Liver (tissue), 9 donors: ENCODE data around the gene FBXW4. TPM values are rescaled to one million over a fixed set of nuclear protein-coding genes. Genes with fewer than 3 reads are reported as not detected.

ENCODE experiments used
- DNase-seq: peaks from one replicate; pipeline ENCODE4 v3.0.0-alpha.2; 2017; ENCODE audit warnings: low spot score
- H3K27ac ChIP-seq, 2 donors: one replicate each; pipeline ENCODE4 v1.7.0; 2013; ENCODE audit warnings: inconsistent platforms in 2 of 2, low read length in 2 of 2, control low read depth in 1 of 2, low read depth in 1 of 2, mild to moderate bottlenecking in 1 of 2
- H3K27me3 ChIP-seq, 4 donors: one replicate each; pipeline versions ENCODE4 v1.6.1 to v1.7.0; 2013; ENCODE audit warnings: low read length in 3 of 4, inconsistent platforms in 1 of 4, mild to moderate bottlenecking in 1 of 4, moderate library complexity in 1 of 4; ENCODE audit not compliant: control insufficient read depth in 4 of 4, insufficient read depth in 4 of 4
- H3K36me3 ChIP-seq, 4 donors: one replicate each; pipeline versions ENCODE4 v1.6.1 to v1.7.0; 2013; ENCODE audit warnings: low read length in 3 of 4, mild to moderate bottlenecking in 3 of 4, low read depth in 1 of 4, moderate library complexity in 1 of 4; ENCODE audit not compliant: control insufficient read depth in 4 of 4, insufficient read depth in 3 of 4
- H3K4me1 ChIP-seq, 4 donors: one replicate each; pipeline versions ENCODE4 v1.6.1 to v1.7.0; 2013; ENCODE audit warnings: low read length in 3 of 4, mild to moderate bottlenecking in 3 of 4, moderate library complexity in 1 of 4; ENCODE audit not compliant: control insufficient read depth in 4 of 4, insufficient read depth in 4 of 4
- H3K4me3 ChIP-seq, 3 donors: one replicate each; pipeline versions ENCODE4 v1.6.1 to v1.7.0; 2013; ENCODE audit warnings: low read length in 3 of 3, control low read depth in 1 of 3, low read depth in 1 of 3, mild to moderate bottlenecking in 1 of 3
- H3K9ac ChIP-seq, 2 donors: one replicate each; pipeline ENCODE4 v1.7.0; 2013; ENCODE audit warnings: low read length in 2 of 2, mild to moderate bottlenecking in 2 of 2, moderate library complexity in 2 of 2, control low read depth in 1 of 2, low read depth in 1 of 2
- H3K9me3 ChIP-seq, 4 donors: one replicate each; pipeline versions ENCODE4 v1.6.1 to v1.7.0; 2013; ENCODE audit warnings: low read length in 3 of 4; ENCODE audit not compliant: control insufficient read depth in 4 of 4
- EGR1 ChIP-seq, 2 donors: IDR thresholded peaks; 2 replicates each; pipeline ENCODE4 v1.6.1; 2016 to 2018; ENCODE audit warnings: antibody characterized with exemption in 2 of 2, low read depth in 2 of 2
- GABPA ChIP-seq, 2 donors: IDR thresholded peaks in 1 of 2; conservative IDR thresholded peaks in 1 of 2; 2 replicates each; pipeline ENCODE4 v1.6.1; 2016; ENCODE audit warnings: antibody characterized with exemption in 2 of 2, mild to moderate bottlenecking in 1 of 2, moderate library complexity in 1 of 2
- HNF4A ChIP-seq, 2 donors: conservative IDR thresholded peaks; 2 replicates each; pipeline ENCODE4 v1.6.1; 2016; ENCODE audit warnings: antibody characterized with exemption in 2 of 2, mild to moderate bottlenecking in 2 of 2
- HNF4G ChIP-seq: IDR thresholded peaks from 2 replicates; pipeline ENCODE4 v1.6.1; 2016; ENCODE audit warnings: antibody characterized with exemption
- JUND ChIP-seq, 2 donors: IDR thresholded peaks; 2 replicates each; pipeline ENCODE4 v1.6.1; 2016; ENCODE audit warnings: antibody characterized with exemption in 2 of 2
- NR2F2 ChIP-seq: IDR thresholded peaks from 2 replicates; pipeline ENCODE4 v1.6.1; 2016; ENCODE audit warnings: antibody characterized with exemption
- SP1 ChIP-seq: IDR thresholded peaks from 2 replicates; pipeline ENCODE4 v1.6.1; 2018; ENCODE audit warnings: antibody characterized with exemption, mild to moderate bottlenecking
- TAF1 ChIP-seq: conservative IDR thresholded peaks from 2 replicates; pipeline ENCODE4 v1.6.1; 2016; ENCODE audit warnings: antibody characterized with exemption, mild to moderate bottlenecking
- YY1 ChIP-seq: IDR thresholded peaks from 2 replicates; pipeline ENCODE4 v1.6.1; 2016; ENCODE audit warnings: antibody characterized with exemption, mild to moderate bottlenecking
- WGBS: extraction: QIAGEN DNeasy Blood & Tissue Kit; methylation state at CpG from one replicate; pipeline ENCODE4 v1.1.7; 2013; 5-methylcytosine and 5-hydroxymethylcytosine counted together
- polyA plus RNA-seq, 2 donors: library from polyadenylated mRNA; stranded (reverse) in 1 of 2; unstranded in 1 of 2; fragments of 200-250 nt in 1 of 2; fragments of >200 nt in 1 of 2; fragmentation: Nextera tagmentation in 1 of 2; extraction: Ambion mirVana in 1 of 2; gene quantifications; one replicate each; pipeline versions ENCODE4 v1.2.1 to v1.2.3, GENCODE V29; 2013 to 2015
- total RNA-seq, 2 donors: library from RNA; depleted of rRNA; stranded (reverse); fragments of >200 nt; gene quantifications; one replicate each; pipeline ENCODE4 v1.2.3, GENCODE V29; 2014
- TF ChIP-seq, protein P1 (sequence below): IDR thresholded peaks from 2 replicates; pipeline ENCODE4 v1.6.1; 2016; ENCODE audit warnings: antibody characterized with exemption
- TF ChIP-seq, protein P2 (sequence below): IDR thresholded peaks from 2 replicates; pipeline ENCODE4 v1.6.1; 2016; ENCODE audit warnings: antibody characterized with exemption
- TF ChIP-seq, protein P3 (sequence below): IDR thresholded peaks from 2 replicates; pipeline ENCODE4 v1.6.1; 2016; ENCODE audit warnings: antibody characterized with exemption, mild to moderate bottlenecking
- TF ChIP-seq, protein P4 (sequence below): fragments of 150-350 bp; IDR thresholded peaks from 2 replicates; pipeline ENCODE4 v1.5.1; 2017; ENCODE audit warnings: improper control_type of control experiment, low read depth, low read length; ENCODE audit not compliant: missing input control
- donor health status: healthy.
- donor health status: healthy.
- donor health status: healthy.
- donor health status: healthy.
- donor health status: healthy.

FBXW4 gene
- total and polyA plus RNA-seq, 4 donors: 5.4 to 54.1 (median 20.5) TPM

DNA sequence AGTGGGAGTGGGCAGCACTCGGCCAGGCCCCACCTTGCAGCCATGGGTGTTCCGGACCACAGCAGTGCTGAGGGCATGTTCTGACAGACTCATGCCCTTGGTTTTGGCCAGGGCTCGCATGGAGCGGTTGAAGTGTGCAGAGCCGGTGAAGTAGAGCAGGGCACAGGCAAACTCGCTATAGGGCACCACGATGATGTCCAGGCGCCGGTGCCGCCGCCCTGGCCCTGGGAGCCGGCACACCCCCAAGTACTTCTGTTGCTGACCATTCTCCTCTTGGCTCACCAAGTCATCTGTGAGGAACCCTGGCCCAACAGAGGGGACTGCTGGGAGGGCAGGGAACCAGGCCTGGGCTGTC is 115.5 kb downstream of the FBXW4 start:
- Histone ChIP-seq H3K27me3 (no peaks in the 10 kb centered on the region), H3K27ac (no peak overlapping the region), H3K9ac (no peak overlapping the region), H3K9me3 (no peaks in the 10 kb centered on the region), H3K36me3 (peaks cover 0 to 64% (median 6%) of the 10 kb centered on the region in 4 donors), H3K4me3 (no peak overlapping the region), H3K4me1 (no peaks in the 10 kb centered on the region)
- no peak for DNase-seq
- TF ChIP-seq, protein P1, sequence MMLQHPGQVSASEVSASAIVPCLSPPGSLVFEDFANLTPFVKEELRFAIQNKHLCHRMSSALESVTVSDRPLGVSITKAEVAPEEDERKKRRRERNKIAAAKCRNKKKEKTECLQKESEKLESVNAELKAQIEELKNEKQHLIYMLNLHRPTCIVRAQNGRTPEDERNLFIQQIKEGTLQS: no peak
- TF ChIP-seq EGR1 (IDR thresholded peaks at IDR 0.05; ENCODE audit: low read depth in 2 of 2) (no peak), JUND (IDR thresholded peaks at IDR 0.05) (no peak), NR2F2 (no peak), YY1 (no peak), HNF4A (conservative IDR thresholded peaks at IDR 0.05) (no peak), GABPA (IDR thresholded peaks at IDR 0.05 in 1 of 2, conservative IDR thresholded peaks at IDR 0.05 in 1 of 2) (no peak), TAF1 (no peak), HNF4G (no peak)
- TF ChIP-seq, protein P2, sequence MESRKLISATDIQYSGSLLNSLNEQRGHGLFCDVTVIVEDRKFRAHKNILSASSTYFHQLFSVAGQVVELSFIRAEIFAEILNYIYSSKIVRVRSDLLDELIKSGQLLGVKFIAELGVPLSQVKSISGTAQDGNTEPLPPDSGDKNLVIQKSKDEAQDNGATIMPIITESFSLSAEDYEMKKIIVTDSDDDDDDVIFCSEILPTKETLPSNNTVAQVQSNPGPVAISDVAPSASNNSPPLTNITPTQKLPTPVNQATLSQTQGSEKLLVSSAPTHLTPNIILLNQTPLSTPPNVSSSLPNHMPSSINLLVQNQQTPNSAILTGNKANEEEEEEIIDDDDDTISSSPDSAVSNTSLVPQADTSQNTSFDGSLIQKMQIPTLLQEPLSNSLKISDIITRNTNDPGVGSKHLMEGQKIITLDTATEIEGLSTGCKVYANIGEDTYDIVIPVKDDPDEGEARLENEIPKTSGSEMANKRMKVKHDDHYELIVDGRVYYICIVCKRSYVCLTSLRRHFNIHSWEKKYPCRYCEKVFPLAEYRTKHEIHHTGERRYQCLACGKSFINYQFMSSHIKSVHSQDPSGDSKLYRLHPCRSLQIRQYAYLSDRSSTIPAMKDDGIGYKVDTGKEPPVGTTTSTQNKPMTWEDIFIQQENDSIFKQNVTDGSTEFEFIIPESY: no peak
- 97% methylated on average over 12 of the region's 12 CpGs for WGBS

DNA sequence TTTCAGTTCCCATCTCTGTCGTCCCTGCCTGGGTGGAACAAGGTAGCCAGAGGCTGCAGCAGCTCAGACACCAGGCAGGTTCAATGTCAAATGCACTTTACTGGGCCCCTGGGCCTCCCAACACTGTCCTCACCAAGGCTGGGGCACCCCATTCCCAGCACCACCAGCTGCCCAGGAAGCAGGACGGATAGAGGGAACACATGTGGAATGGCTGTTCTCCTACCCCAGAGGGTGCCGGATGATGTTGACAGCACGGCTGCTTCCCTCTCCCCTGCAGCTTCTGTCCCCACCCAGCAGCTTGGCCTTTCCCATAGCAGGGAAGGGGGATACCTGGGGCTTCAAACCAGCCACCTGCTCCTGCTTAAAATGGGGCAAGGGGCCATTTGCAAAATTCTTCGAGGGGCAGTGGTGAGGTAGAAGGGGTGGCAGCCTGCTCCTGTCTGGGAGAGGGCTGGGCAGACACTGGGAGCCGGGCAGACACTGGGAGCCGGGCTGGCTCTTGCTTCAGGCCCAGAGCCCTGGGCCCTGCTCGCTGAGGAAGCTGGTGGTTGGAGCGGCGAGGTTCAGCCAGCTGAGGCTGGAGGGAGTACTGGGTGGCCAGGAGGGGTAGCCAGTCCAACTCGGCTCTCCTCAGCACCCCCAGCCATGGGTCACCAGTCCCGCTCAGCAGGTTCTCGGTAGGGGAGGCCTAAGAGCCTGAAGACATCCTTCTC is 116.0 kb downstream of the FBXW4 start:
- peaks cover 0 to 62% (median 6%) of the 10 kb centered on the region in 4 donors for H3K36me3 ChIP-seq
- no peak overlapping the region for H3K9ac ChIP-seq
- TF ChIP-seq SP1 (no peak), HNF4A (conservative IDR thresholded peaks at IDR 0.05) (no peak), JUND (IDR thresholded peaks at IDR 0.05) (no peak), HNF4G (no peak), NR2F2 (no peak)
- TF ChIP-seq, protein P3, sequence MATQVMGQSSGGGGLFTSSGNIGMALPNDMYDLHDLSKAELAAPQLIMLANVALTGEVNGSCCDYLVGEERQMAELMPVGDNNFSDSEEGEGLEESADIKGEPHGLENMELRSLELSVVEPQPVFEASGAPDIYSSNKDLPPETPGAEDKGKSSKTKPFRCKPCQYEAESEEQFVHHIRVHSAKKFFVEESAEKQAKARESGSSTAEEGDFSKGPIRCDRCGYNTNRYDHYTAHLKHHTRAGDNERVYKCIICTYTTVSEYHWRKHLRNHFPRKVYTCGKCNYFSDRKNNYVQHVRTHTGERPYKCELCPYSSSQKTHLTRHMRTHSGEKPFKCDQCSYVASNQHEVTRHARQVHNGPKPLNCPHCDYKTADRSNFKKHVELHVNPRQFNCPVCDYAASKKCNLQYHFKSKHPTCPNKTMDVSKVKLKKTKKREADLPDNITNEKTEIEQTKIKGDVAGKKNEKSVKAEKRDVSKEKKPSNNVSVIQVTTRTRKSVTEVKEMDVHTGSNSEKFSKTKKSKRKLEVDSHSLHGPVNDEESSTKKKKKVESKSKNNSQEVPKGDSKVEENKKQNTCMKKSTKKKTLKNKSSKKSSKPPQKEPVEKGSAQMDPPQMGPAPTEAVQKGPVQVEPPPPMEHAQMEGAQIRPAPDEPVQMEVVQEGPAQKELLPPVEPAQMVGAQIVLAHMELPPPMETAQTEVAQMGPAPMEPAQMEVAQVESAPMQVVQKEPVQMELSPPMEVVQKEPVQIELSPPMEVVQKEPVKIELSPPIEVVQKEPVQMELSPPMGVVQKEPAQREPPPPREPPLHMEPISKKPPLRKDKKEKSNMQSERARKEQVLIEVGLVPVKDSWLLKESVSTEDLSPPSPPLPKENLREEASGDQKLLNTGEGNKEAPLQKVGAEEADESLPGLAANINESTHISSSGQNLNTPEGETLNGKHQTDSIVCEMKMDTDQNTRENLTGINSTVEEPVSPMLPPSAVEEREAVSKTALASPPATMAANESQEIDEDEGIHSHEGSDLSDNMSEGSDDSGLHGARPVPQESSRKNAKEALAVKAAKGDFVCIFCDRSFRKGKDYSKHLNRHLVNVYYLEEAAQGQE: no peak
- TF ChIP-seq, protein P4, sequence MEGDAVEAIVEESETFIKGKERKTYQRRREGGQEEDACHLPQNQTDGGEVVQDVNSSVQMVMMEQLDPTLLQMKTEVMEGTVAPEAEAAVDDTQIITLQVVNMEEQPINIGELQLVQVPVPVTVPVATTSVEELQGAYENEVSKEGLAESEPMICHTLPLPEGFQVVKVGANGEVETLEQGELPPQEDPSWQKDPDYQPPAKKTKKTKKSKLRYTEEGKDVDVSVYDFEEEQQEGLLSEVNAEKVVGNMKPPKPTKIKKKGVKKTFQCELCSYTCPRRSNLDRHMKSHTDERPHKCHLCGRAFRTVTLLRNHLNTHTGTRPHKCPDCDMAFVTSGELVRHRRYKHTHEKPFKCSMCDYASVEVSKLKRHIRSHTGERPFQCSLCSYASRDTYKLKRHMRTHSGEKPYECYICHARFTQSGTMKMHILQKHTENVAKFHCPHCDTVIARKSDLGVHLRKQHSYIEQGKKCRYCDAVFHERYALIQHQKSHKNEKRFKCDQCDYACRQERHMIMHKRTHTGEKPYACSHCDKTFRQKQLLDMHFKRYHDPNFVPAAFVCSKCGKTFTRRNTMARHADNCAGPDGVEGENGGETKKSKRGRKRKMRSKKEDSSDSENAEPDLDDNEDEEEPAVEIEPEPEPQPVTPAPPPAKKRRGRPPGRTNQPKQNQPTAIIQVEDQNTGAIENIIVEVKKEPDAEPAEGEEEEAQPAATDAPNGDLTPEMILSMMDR: no peak
- H3K4me3 ChIP-seq: no peak overlapping the region
- no peaks in the 10 kb centered on the region for H3K27me3 ChIP-seq
- H3K9me3 ChIP-seq: no peaks in the 10 kb centered on the region
- DNase-seq: no peak
- H3K4me1 ChIP-seq: no peaks in the 10 kb centered on the region
- no peak overlapping the region for H3K27ac ChIP-seq
- WGBS: 94% methylated on average over 13 of the region's 13 CpGs
